Peyer's patch (tissue), 4 donors: ENCODE results near the gene TMEM187. TPM values are rescaled to one million over a fixed set of nuclear protein-coding genes. Genes with fewer than 3 reads are reported as not detected.

Source experiments
- DNase-seq, 3 donors: peaks; one replicate each; pipeline ENCODE4 v3.0.0-alpha.2; 2017 to 2019
- H3K27ac ChIP-seq, 4 donors: fragments of 200-600 bp; sonication (generic); one replicate each; pipeline ENCODE4 v1.5.1; 2016 to 2019
- H3K27me3 ChIP-seq, 2 donors: fragments of 200-600 bp; sonication (generic); one replicate each; pipeline ENCODE4 v1.5.1; 2019
- H3K36me3 ChIP-seq, 3 donors: fragments of 200-600 bp; sonication (generic); one replicate each; pipeline ENCODE4 v1.5.1; 2016 to 2019
- H3K4me1 ChIP-seq, 4 donors: fragments of 200-600 bp; sonication (generic); one replicate each; pipeline ENCODE4 v1.5.1; 2016 to 2019
- H3K4me3 ChIP-seq, 4 donors: fragments of 200-600 bp; sonication (generic); 1 replicate in 3 of 4; 2 replicates in 1 of 4; pipeline ENCODE4 v1.5.1; 2016 to 2019; ENCODE audit warnings: mild to moderate bottlenecking in 1 of 4
- H3K9me3 ChIP-seq, 4 donors: fragments of 200-600 bp; sonication (generic); one replicate each; pipeline ENCODE4 v1.5.1; 2016 to 2019; ENCODE audit warnings: mild to moderate bottlenecking in 1 of 4
- CTCF ChIP-seq, 6 experiments: fragments of 450-650 bp in 4 of 6; fragments of 200-600 bp in 2 of 6; sonication (generic) in 1 of 6; IDR thresholded peaks; one replicate each; pipeline ENCODE4 v1.5.1; 2017 to 2019; ENCODE audit warnings: antibody characterized with exemption in 6 of 6, mild to moderate bottlenecking in 3 of 6, moderate library complexity in 1 of 6
- POLR2A ChIP-seq, 2 donors: fragments of 450-650 bp; IDR thresholded peaks; one replicate each; pipeline ENCODE4 v1.5.1; 2017; ENCODE audit warnings: antibody characterized with exemption in 2 of 2, mild to moderate bottlenecking in 2 of 2, moderate library complexity in 2 of 2
- small RNA-seq, 2 donors: library from RNA; depleted of rRNA; stranded (forward); fragments of <200 nt; gene quantifications; one replicate each; pipeline ENCODE3, GENCODE V24; 2016
- total RNA-seq, 4 donors: library from RNA; depleted of rRNA; stranded (reverse); fragments of >200 nt; gene quantifications; one replicate each; pipeline ENCODE4 v1.1.0, GENCODE V29; 2016

Gene TMEM187
- total RNA-seq, 4 donors from 2014 or later = 10.7 to 32.6 (median 12.8) TPM

GRCh38 chrX:154030715-154031305, 58.3 kb downstream of the TMEM187 start:
- no peak overlapping the region for H3K4me3 ChIP-seq

DNA sequence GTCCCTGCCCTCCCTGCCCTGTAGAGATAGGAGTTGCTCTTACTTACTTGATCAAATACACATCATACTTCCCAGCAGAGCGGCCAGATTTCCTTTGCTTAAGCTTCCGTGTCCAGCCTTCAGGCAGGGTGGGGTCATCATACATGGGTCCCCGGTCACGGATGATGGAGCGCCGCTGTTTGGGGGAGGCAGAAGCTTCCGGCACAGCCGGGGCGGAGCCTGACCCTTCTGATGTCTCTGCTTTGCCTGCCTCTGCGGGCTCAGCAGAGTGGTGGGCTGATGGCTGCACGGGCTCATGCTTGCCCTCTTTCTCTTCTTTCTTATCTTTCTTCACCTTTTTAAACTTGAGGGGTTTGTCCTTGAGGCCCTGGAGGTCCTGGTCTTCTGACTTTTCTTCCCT, 59.6 kb downstream of the TMEM187 start:
- peaks cover 0 to 27% (median 0%) of the 10 kb centered on the region in 3 donors for H3K36me3 ChIP-seq
- no peak for TF ChIP-seq POLR2A (IDR thresholded peaks at IDR 0.05)
- no peak for TF ChIP-seq CTCF (IDR thresholded peaks at IDR 0.05)
- peaks cover 0 to 11% (median 0%) of the 10 kb centered on the region in 4 donors for H3K4me1 ChIP-seq
- no peaks in the 10 kb centered on the region for H3K9me3 ChIP-seq
- no peak overlapping the region for H3K4me3 ChIP-seq
- no peaks in the 10 kb centered on the region for H3K27me3 ChIP-seq
- DNase-seq = peak in 1 of 3 donors; percentile 43
- no peak overlapping the region for H3K27ac ChIP-seq

More at GRCh38 chrX:154030715-154031305, 58.3 kb downstream of the TMEM187 start:
- H3K9me3 ChIP-seq = no peaks in the 10 kb centered on the region
- peaks cover 0 to 30% (median 0%) of the 10 kb centered on the region in 3 donors for H3K36me3 ChIP-seq
- no peak overlapping the region for H3K27ac ChIP-seq
- DNase-seq = no peak
- H3K4me1 ChIP-seq = peaks cover 0 to 11% (median 0%) of the 10 kb centered on the region in 4 donors
- no peaks in the 10 kb centered on the region for H3K27me3 ChIP-seq
- TF ChIP-seq POLR2A (IDR thresholded peaks at IDR 0.05) (no peak), CTCF (IDR thresholded peaks at IDR 0.05) (no peak)

GRCh38 chrX:154032653-154033052, 60.1 kb downstream of the TMEM187 start:
- no peak overlapping the region for H3K4me3 ChIP-seq
- no peaks in the 10 kb centered on the region for H3K9me3 ChIP-seq
- H3K27me3 ChIP-seq = no peaks in the 10 kb centered on the region
- H3K36me3 ChIP-seq = peaks cover 0 to 22% (median 0%) of the 10 kb centered on the region in 3 donors
- no peak for TF ChIP-seq POLR2A (IDR thresholded peaks at IDR 0.05)
- TF ChIP-seq CTCF (IDR thresholded peaks at IDR 0.05) = no peak
- H3K4me1 ChIP-seq = peaks cover 0 to 11% (median 0%) of the 10 kb centered on the region in 4 donors
- no peak overlapping the region for H3K27ac ChIP-seq
- no peak for DNase-seq

Small RNA genes lying within 50 kb of the gene (small RNA-seq; reads per million reads assigned to genes)
- gene MIR3202-1 = 0 to 0.13 reads per million in 2 donors

Other genes with a start within 250 kb of the TMEM187 start
- 100 to 1,000 TPM in 2 of 4 donors, 10 to 100 TPM in 2; 45.4 to 148 (median 101) TPM for gene BCAP31, start 248.4 kb upstream of the TMEM187 start, total RNA-seq
- 10 to 100 TPM; 14.9 to 94.2 (median 68.0) TPM for gene ABCD1, start 247.9 kb upstream of the TMEM187 start, total RNA-seq
- 10 to 100 TPM in 1 of 4 donors, 1 to 10 TPM in 3; 2.7 to 25.6 (median 7.6) TPM for gene PLXNB3, start 208.5 kb upstream of the TMEM187 start, total RNA-seq
- 1 to 10 TPM in 1 of 4 donors, not detected in 3; 1.7 TPM for gene SRPK3, start 191.7 kb upstream of the TMEM187 start, total RNA-seq
- gene IDH3G, start 178.4 kb upstream of the TMEM187 start, total RNA-seq = 100 to 1,000 TPM; 108 to 153 (median 126) TPM
- 100 to 1,000 TPM in 1 of 4 donors, 10 to 100 TPM in 3; 90.0 to 113 (median 96.4) TPM for gene SSR4, start 178.1 kb upstream of the TMEM187 start, total RNA-seq
- 1 to 10 TPM; 1.2 to 8.3 (median 2.4) TPM for gene PDZD4, start 142.2 kb upstream of the TMEM187 start, total RNA-seq
- 1 to 10 TPM; 1.8 to 7.4 (median 4.6) TPM for gene L1CAM, start 86.6 kb upstream of the TMEM187 start, total RNA-seq
- gene AVPR2, start 68.1 kb upstream of the TMEM187 start, total RNA-seq = 1 to 10 TPM in 2 of 4 donors, under 1 TPM in 2; 0.53 to 5.0 (median 1.1) TPM
- gene ARHGAP4, start 46.5 kb upstream of the TMEM187 start, total RNA-seq = 100 to 1,000 TPM in 1 of 4 donors, 10 to 100 TPM in 3; 23.6 to 211 (median 57.6) TPM
- gene NAA10, start 37.7 kb upstream of the TMEM187 start, total RNA-seq = 100 to 1,000 TPM in 1 of 4 donors, 10 to 100 TPM in 3; 32.9 to 118 (median 54.1) TPM
- gene RENBP, start 28.1 kb upstream of the TMEM187 start, total RNA-seq = 10 to 100 TPM in 2 of 4 donors, 1 to 10 TPM in 2; 4.9 to 13.3 (median 9.4) TPM
- 10 to 100 TPM; 44.1 to 70.6 (median 55.6) TPM for gene HCFC1, start 936 bp upstream of the TMEM187 start, total RNA-seq
- 100 to 1,000 TPM; 111 to 150 (median 122) TPM for gene IRAK1, start 47.1 kb downstream of the TMEM187 start, total RNA-seq
- gene MECP2, start 125.0 kb downstream of the TMEM187 start, total RNA-seq = 100 to 1,000 TPM in 1 of 4 donors, 10 to 100 TPM in 3; 39.8 to 147 (median 55.4) TPM
- gene OPN1LW, start 171.5 kb downstream of the TMEM187 start, total RNA-seq = not detected
- gene OPN1MW, start 209.8 kb downstream of the TMEM187 start, total RNA-seq = not detected
- gene OPN1MW2, start 247.0 kb downstream of the TMEM187 start, total RNA-seq = not detected